HEK293T (cell line): Measurements from ENCODE around the gene GCN1.

Experiments used
- CTCF ChIA-PET: fragments of 350-600 bp; formaldehyde crosslinking; extraction: SDS; loops from one replicate; lab custom pipeline; 2021; ENCODE audit warnings: antibody characterized with exemption, inconsistent platforms; lab: Yijun Ruan, JAX
- POLR2A ChIA-PET: fragments of 350-600 bp; formaldehyde crosslinking; extraction: SDS; loops from one replicate; lab custom pipeline; 2020; ENCODE audit warnings: antibody characterized with exemption, inconsistent platforms; lab: Yijun Ruan, JAX
- DNase-seq: peaks from one replicate; pipeline ENCODE4 v3.0.0; 2012; ENCODE audit warnings: mixed read lengths; ENCODE audit errors: extremely low spot score
- ARNT ChIP-seq: fragments of 450-650 bp; IDR thresholded peaks from 2 replicates; pipeline ENCODE4 v1.6.1; 2017; ENCODE audit warnings: mild to moderate bottlenecking
- BHLHE40 ChIP-seq: fragments of 450-650 bp; IDR thresholded peaks from 2 replicates; pipeline ENCODE4 v1.6.1; 2016; ENCODE audit warnings: mild to moderate bottlenecking, moderate library complexity, borderline replicate concordance
- CTBP1 ChIP-seq: fragments of 450-650 bp; IDR thresholded peaks from 2 replicates; pipeline ENCODE4 v1.6.1; 2016; ENCODE audit warnings: borderline replicate concordance
- ELF4 ChIP-seq: fragments of 450-650 bp; IDR thresholded peaks from 2 replicates; pipeline ENCODE4 v1.6.1; 2017; ENCODE audit warnings: antibody characterized with exemption
- FOXA1 ChIP-seq: fragments of 450-650 bp; IDR thresholded peaks from 2 replicates; pipeline ENCODE4 v1.6.1; 2016; ENCODE audit warnings: mild to moderate bottlenecking
- FOXK2 ChIP-seq: fragments of 450-650 bp; IDR thresholded peaks from 2 replicates; pipeline ENCODE4 v1.6.1; 2016; ENCODE audit warnings: mild to moderate bottlenecking
- FOXM1 ChIP-seq: fragments of 450-650 bp; IDR thresholded peaks from 2 replicates; pipeline ENCODE4 v1.6.1; 2017; ENCODE audit warnings: mild to moderate bottlenecking, borderline replicate concordance
- HDGF ChIP-seq: fragments of 450-650 bp; IDR thresholded peaks from 2 replicates; pipeline ENCODE4 v1.6.1; 2017; ENCODE audit warnings: antibody characterized with exemption, borderline replicate concordance
- L3MBTL2 ChIP-seq: fragments of 450-650 bp; conservative IDR thresholded peaks from 2 replicates; pipeline ENCODE4 v1.6.1; 2016; ENCODE audit warnings: mild to moderate bottlenecking
- LEF1 ChIP-seq: fragments of 450-650 bp; IDR thresholded peaks from 2 replicates; pipeline ENCODE4 v1.6.1; 2017; ENCODE audit warnings: mild to moderate bottlenecking, borderline replicate concordance
- NFRKB ChIP-seq: fragments of 450-650 bp; IDR thresholded peaks from 2 replicates; pipeline ENCODE4 v1.6.1; 2016; ENCODE audit warnings: mild to moderate bottlenecking, moderate library complexity
- SP1 ChIP-seq: fragments of 450-650 bp; IDR thresholded peaks from 2 replicates; pipeline ENCODE4 v1.6.1; 2017
- SUZ12 ChIP-seq: fragments of 450-650 bp; IDR thresholded peaks from 2 replicates; pipeline ENCODE4 v1.6.1; 2016; ENCODE audit warnings: mild to moderate bottlenecking
- TARDBP ChIP-seq: fragments of 450-650 bp; IDR thresholded peaks from 2 replicates; pipeline ENCODE4 v1.6.1; 2016
- TF ChIP-seq, protein P1 (sequence below): fragments of 450-650 bp; IDR thresholded peaks from 2 replicates; pipeline ENCODE4 v1.6.1; 2016

The GCN1 gene

DNA sequence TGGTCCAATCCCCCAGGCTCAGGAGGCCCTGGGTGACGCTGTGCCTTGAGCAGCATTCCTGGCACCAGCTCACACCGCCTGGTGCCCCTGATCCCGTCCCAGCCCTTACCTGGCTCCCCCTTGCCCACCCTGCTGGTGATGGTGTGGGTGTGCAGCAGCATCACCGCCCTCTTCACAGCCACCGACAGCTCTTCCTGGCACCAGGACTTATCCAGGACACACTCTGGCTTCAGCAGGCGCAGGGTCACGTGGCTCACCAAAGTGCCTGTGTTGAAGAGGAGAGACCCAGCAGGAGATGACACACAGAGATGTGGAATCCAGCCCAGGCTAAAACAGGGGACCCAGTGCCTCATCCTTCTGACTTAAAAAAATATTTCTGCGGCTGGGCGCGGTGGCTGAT, 36.2 kb downstream of the GCN1 start:
- POLR2A ChIA-PET: interaction anchor here (1.3 kb wide), 1 partner anchor 43 kb away, joined by 3 read pairs; the partner anchor contains the start of gene RPLP0
- no peak for DNase-seq
- no peak for TF ChIP-seq SUZ12
- TF ChIP-seq LEF1: no peak
- no peak for TF ChIP-seq FOXA1
- TF ChIP-seq SP1: no peak
- TF ChIP-seq, protein P1, sequence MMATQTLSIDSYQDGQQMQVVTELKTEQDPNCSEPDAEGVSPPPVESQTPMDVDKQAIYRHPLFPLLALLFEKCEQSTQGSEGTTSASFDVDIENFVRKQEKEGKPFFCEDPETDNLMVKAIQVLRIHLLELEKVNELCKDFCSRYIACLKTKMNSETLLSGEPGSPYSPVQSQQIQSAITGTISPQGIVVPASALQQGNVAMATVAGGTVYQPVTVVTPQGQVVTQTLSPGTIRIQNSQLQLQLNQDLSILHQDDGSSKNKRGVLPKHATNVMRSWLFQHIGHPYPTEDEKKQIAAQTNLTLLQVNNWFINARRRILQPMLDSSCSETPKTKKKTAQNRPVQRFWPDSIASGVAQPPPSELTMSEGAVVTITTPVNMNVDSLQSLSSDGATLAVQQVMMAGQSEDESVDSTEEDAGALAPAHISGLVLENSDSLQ: no peak
- no peak for TF ChIP-seq NFRKB
- no peak for TF ChIP-seq FOXK2
- TF ChIP-seq BHLHE40: no peak
- no peak for TF ChIP-seq TARDBP
- CTCF ChIA-PET: no interaction called here

DNA sequence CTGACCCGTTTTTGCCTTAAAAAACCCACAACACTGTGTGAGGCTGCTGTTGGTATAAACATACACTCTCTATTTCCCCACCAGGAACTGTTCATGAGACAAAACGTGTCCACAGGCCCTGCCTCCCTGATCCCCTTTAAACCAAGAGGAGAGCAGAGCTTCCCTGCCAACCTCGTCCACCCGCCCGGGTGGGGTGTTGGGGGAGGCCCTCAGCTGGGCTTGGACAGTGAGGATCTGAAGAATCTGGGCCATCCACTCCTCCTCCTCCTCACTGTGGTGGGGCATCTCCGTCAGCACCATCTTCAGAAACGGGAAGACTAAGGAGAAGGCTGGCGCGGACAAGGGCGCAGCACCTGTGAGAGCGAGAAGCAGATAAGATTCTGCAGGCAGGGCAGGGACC, 36.8 kb downstream of the GCN1 start:
- CTCF ChIA-PET: no interaction called here
- POLR2A ChIA-PET: no interaction called here

DNA sequence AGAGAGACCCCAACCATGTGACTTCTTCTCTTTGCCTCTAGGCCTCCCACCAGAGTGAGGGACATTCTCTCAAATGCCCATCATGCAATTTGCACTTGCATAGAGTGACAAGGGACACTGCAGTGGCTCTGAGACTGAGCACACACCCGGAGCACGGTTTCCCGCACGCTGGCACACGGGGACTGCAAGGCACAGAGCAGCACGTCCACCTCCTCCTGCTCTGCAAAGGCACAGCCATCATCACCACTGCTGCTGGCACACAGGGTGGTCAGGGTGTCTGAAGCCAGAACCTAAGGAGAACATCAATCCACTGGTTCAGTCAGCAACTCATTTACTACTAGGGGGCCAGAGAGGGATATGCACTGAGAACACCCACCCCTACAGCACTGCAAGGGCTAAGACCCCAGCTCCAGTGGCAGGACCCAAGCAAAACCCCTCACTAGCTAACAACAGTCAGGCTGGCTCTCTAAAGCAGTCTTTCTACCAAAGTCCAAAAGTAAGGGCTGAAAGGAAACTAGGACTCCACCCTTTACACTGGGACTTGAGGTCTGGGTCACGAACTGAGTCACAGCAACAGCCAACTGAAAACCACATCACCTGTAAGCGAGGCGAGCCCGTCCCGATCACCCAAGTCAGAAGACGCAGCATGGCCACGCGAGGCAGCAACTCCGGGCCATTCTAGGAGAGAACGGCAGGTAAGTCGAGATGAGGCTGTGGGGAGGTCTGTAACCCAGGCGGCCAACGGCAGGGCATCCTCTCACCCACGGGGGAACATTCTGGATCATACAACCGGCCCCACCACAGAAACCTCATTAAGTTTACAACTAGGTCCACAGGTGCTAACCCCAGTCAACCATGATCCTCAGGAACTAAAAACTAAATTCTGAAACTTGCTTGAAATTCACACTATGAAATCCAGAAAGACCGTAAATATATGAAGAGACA, 37.9 kb downstream of the GCN1 start:
- CTCF ChIA-PET: no interaction called here
- TF ChIP-seq, protein P1: no peak
- TF ChIP-seq HDGF (no peak), LEF1 (no peak), FOXK2 (no peak), CTBP1 (no peak), SP1 (no peak), NFRKB (no peak), L3MBTL2 (no peak), TARDBP (no peak), ELF4 (no peak), SUZ12 (no peak), FOXA1 (no peak)
- no peak for DNase-seq
- POLR2A ChIA-PET: interaction anchor here (1.7 kb wide), 1 partner anchor 45 kb away, joined by 4 read pairs; the partner anchor contains the start of gene RPLP0

More for the DNA sequence above, 36.8 kb downstream of the GCN1 start:
- TF ChIP-seq NFRKB (no peak), L3MBTL2 (no peak)
- TF ChIP-seq, protein P1: no peak
- DNase-seq: no peak

DNA sequence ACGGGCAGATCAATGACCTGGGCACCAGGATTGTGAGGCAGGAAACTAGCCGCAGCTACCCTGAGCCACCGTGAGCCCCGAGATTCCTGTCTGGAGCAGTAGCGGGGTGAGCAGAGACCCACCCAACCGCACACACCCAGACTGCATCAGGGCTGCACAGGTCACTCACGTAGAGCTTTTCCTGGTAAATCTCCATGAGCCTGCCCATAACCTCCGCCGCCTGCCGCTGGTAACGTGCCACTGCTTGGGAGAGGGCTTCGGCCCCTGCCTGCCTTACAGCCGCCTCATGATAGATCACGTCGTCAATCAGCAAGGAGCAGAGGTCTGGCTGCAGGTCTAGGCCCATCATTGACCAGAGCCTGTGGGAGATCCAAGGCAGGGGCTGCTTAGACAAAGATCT, 39.4 kb downstream of the GCN1 start:
- CTCF ChIA-PET: no interaction called here
- DNase-seq: no peak
- TF ChIP-seq FOXA1 (no peak), HDGF (no peak), CTBP1 (no peak), ELF4 (no peak)
- POLR2A ChIA-PET: interaction anchor here (1.7 kb wide), 1 partner anchor 46 kb away, joined by 4 read pairs; the partner anchor contains the start of gene RPLP0

DNA sequence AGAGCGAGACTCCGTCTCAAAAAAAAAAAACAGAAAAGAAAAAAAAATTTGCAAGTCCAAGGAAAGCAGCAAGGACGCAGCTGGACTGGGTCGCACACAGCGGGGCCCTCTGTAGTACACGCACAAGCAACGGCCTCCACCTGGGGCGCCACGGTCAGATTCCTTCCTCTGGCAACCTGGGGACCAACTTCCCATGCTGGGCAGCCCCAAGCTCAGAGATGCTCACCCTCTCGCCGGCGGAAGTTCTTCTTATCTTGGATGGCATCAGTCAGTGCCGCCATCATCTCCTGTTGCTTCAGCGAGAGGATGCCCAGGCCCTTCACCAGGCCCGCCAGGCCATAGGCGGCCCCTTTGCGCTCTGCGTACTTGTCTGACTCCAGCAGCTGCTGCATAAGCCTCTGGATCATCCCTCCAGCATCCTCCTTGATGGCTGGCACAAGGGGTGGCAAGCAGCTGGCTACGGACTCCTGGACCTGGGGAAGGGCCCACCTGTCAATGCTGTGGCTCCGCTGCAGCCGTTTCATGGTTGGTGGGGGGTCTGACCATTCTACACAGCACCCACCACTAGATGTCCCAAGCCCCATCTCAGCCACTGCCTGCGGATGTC, 43.5 kb downstream of the GCN1 start:
- DNase-seq: no peak
- ChIA-PET CTCF (no interaction called here), POLR2A (no interaction called here)
- TF ChIP-seq FOXM1: no peak
- TF ChIP-seq ELF4: no peak
- no peak for TF ChIP-seq ARNT
- no peak for TF ChIP-seq NFRKB
- no peak for TF ChIP-seq SP1

DNA sequence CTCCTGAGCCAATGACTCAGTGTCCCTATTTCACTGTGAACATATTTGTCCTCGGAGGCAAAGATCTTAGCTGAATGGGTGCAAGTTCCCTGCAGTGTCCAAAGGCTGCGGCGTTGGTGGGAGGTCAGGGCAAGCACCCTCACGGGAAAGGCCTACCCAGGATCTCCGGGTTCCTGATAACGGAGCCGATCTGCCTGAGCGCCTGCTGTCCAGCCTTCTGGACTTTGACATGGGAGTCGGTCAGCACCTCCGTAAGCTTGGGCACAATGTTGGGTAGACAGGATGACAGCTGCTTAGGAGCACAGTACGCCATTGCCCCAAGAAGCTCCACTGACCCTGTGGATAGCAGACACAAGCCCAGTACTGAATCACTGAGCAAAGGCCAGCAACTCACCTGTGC, 46.5 kb downstream of the GCN1 start:
- no peak for DNase-seq
- ChIA-PET POLR2A (interaction anchor here (1.1 kb wide), 2 partner anchors 53 to 143 kb away, joined by 3 to 4 read pairs; partner anchors contain the start of gene RNU4-2), CTCF (no interaction called here)
- TF ChIP-seq FOXA1: no peak

DNA sequence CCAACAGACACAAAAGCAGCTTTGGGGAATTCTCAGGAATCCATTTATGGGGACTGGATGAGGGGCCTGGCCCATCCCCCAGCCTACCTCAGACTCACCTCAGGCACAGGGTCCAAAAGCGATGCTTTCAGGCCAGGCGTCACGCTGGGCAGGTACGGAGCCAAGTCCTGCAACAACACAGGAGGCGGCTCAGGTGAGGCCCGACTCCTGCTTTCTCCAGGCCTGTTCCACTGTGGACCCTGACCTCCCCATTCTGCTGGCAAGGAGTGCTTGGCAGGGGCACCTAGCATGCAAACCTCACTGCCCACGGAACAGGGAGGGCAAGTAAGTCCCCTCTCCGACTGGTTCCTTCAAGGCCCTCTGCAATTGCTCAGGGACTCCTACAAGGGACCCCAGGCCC, 49.4 kb downstream of the GCN1 start:
- ChIA-PET CTCF (no interaction called here), POLR2A (no interaction called here)
- DNase-seq: no peak
- TF ChIP-seq TARDBP: no peak
- no peak for TF ChIP-seq L3MBTL2
- TF ChIP-seq HDGF: no peak
- TF ChIP-seq FOXA1: no peak
- no peak for TF ChIP-seq BHLHE40
- no peak for TF ChIP-seq SP1
- TF ChIP-seq SUZ12: no peak
- no peak for TF ChIP-seq NFRKB
